GM18909 (cell line): ENCODE data around the gene VSIG8.

Source experiments
- ATAC-seq: cut with Tn5 transposase; IDR thresholded peaks from one replicate; pipeline ENCODE4 v1.9.1; 2021; ENCODE audit warnings: mild to moderate bottlenecking; ENCODE audit not compliant: unreplicated experiment, poor library complexity

Gene VSIG8

GRCh38 chr1:159831412-159832141 lies 30.9 kb downstream of the VSIG8 start:
- no peak for ATAC-seq

DNA sequence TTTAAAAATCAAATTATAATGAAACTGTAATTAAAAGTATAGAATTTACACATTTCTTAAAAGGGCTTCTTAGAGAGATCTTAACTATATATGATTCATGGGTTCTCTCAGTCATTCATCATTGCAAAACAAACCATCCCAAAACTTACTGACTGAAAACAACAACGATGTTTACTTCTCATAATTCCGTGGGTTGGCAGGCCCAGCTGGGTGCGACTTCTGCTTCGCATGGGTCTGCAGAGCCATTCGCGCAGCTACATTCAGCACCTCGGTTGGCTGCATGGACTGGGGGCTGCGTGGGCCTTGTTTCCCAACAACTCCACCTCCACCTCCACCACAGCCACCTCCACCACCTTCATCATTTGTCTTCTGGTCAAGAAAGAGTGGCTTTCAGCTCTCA lies 31.7 kb downstream of the VSIG8 start:
- ATAC-seq: no peak

- no peak for ATAC-seq
These were observed 32.5 kb downstream of the VSIG8 start for GRCh38 chr1:159829822-159830465.

DNA sequence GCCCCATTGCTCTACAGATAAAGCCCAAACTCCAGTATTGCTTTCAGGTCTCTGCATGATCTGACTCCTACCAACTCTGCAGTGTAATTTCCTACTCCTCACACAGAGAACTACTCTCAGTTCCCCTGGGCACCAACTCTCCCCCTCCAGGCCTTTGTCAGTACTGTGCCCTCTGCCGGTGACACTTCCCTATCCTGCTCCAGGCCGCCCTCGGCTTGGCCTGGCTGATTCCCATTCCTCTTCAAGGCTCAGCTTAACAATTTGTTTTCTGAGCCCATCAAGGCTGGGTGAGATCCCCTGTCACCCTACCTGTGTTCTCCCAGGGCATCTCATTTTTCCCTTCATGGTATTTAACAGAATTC lies 33.2 kb downstream of the VSIG8 start:
- peak; percentile 82 for ATAC-seq

GRCh38 chr1:159828581-159829272 lies 33.7 kb downstream of the VSIG8 start:
- ATAC-seq: no peak

DNA sequence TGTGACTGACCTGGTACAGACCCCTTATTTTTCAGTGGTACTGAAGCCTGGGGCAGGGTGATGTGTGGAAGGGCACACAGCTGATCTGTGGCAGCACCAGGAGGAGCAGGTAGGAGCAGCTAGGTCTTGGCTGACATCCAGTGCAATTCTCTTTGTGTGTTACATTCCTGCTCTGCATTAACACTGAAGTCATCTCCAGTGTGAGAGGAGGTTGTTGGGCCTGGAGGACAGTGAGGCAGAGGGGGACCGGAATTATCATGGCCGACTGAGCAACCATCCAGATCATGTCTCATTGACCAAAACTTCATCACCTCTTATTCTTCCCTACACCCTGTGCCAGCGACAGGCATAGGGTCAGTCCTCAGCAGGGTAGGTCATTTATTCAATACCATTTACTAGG lies 34.3 kb downstream of the VSIG8 start:
- ATAC-seq: no peak

- no peak for ATAC-seq
These were observed 34.9 kb downstream of the VSIG8 start for GRCh38 chr1:159827549-159827948.

DNA sequence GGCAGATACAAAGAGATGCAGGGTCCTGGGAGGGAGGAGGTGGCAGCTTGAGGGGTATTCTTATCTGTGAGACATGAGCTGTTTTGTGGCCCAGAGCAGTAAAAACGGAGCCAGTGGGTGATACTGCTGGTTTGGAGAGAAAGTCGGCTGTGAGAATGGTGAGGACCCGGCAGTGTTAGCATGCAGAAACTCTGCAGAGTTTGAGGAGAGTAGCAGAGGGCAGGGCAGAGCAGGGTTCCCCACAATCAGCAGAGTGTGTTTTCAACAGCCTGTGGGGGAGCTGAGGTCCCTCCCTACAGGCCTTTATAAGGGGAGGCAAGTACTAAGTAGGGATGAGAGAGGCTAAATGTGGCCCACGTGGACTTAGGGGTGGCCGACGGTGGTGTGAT lies 35.4 kb downstream of the VSIG8 start:
- ATAC-seq: no peak

DNA sequence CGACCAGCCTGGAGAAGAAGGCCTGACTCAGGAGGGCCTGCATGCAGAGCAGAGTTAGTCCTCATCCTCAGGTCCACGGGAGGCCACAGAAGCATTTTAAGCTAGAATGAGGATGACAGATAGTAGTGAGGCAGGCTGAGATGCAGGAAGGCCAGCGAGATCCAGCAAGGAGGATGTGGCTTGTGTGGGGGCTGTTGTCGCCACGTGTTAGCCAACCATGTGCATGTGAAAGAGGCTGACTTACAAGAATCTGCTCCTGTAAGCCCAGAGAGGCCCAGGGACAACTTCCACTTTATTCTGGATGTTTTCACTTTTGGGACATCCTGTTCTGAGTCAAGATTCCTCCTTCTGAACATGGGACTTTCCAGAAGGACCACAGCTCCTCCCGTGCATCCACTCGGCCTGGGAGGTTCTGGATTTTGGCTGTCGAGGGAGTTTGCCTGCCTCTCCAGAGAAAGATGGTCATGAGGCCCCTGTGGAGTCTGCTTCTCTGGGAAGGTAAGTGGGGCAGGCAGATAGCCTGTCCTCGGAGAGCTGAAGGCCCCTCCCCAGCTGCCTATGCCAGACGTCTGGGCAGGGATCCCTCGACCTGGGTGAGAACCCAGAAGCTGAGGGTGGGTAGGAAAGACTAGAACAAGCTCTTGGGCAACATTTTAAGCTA lies 35.9 kb downstream of the VSIG8 start, which contains the start of gene SLAMF8:
SLAMF8 (plus strand) TSS at position 433 of the 661 bp plus-strand sequence; CDS start at position 459, 26 bp downstream.
- ATAC-seq: peak; percentile 55

DNA sequence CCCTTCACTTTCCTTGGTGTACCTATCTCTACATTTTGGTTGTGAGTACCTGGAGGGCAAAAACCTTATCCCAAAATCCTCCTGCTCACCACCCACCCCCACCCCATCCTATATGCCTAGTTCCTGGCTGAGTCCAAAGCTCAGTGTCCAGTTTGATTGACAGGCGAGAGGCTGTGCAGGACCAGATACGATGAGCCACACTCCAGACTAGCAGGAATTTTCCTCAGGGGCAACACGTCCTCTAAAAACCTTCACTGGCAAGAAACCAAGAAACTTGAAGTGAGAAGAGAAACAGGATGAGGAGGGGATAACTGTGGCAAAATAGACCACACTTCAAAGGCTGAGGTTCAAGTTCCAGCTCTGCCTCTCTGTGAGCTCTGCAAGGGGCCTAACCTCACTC lies 36.9 kb downstream of the VSIG8 start:
- ATAC-seq: no peak

DNA sequence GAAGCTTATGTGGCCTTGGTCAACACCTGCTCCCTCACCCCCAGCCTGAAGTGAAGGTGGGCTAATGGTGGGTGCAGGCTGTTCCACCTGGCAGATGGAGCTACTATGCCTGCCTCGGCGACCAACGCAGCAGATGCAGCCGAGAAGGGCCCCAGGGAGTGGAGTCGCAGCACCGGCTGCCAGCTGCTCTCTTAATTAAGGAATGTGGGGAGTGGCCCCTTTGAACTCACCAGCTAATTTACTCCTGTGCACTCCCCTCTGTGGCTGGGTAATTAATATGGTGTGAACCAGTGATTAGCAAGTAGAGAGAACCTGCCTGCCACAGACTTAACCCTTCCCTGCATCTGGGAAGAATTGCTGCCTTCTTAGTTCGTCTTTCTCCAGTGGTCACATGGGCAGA lies 39.1 kb downstream of the VSIG8 start:
- no peak for ATAC-seq

GRCh38 chr1:159821171-159821867 lies 41.1 kb downstream of the VSIG8 start:
- ATAC-seq: no peak

- ATAC-seq: no peak
These were observed 45.0 kb downstream of the VSIG8 start for GRCh38 chr1:159817276-159818041.

DNA sequence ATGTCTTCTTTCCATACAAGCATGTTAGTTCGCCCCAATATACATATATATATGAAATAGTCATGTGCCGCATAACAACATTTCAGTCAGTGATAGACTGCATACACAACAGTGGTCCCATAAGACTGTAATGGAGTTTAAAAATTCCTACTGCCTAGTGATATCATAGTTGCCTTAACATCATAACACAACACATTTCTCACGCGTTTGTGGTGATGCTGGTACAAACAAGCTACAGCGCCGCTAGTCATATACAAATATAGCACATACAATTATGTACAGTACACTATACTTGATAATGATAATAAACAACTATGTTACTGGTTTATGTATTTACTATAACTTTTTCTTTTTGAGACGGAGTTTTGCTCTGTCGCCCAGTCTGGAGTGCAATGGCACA lies 46.5 kb downstream of the VSIG8 start:
- no peak for ATAC-seq

DNA sequence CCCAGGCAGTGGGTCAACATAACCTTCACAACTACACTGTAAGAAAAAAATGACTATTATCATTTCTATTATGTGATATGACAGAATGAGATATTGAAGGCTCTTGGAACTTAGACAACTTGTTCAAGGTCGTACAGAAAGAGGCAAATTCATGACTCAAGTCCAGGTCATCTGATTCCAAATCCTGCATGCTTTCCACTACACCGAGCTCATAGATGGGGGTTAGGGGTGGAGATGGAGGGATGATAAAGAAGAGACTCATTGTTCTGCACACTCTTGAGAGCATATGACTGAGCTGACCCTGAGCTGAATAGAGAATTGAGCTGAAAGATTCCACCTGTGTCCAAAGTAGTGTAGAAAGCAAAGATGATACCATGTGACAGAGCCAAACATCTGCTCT lies 57.5 kb downstream of the VSIG8 start:
- no peak for ATAC-seq
